Stimulated activated CD4-positive, alpha-beta T cell treated with anti-CD3 and anti-CD28 coated beads, Interleukin-1b, Interleukin-23, amount 100 ng/mL, for 4 hours (primary cell): ENCODE data around the gene NEK4.
"Not testable (repeated sequence)": the region's sequence is repeated elsewhere in the genome, so short reads cannot be mapped to it uniquely, and the experiment has no call there.

Experiments used
- DNase-seq, 2 donors: peaks; one replicate each; pipeline ENCODE4 v3.0.0-alpha.2; 2020; ENCODE audit warnings: low read depth in 2 of 2

Gene NEK4

GRCh38 chr3:52696830-52697631, 73.7 kb downstream of the NEK4 start:
- no peak for DNase-seq

DNA sequence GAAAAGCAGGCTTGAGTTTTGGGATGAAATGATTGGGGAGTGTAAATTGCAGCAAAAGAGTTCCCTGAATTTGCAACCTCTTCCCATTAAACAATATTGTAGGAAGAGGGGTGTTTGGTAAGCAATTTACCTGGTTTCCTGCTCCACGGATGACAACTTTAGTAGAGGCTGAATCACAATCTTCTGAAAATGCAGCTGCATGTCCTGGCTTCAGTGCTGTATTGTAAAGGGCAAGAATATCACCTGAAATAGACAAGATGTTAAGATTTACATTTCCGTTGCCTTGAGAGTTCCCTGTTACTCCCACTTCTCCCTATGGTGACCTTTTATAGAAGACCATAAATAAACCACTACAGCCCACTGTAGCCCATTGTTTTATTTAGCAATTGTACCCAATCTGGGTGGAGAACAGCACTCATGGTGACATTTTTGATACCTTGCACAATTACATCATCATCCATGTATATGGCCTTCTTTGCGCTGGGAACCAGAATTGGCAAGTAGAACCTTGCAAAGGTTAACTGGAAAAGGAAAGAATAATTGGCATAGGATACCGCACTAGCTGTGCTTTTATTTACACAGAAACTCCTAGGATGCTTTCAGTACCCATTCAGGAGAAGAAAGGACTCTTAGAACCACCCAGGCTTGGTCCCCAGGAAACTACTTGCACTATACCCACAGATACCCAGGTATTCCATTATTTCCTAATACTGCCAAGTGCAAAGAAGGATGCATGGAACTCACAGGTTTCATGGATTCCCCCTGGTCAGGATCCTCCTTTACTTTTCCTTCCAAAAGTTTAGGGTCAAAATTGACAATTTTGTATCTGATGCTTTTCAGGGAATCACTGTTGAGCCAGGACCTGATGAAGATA, 74.7 kb downstream of the NEK4 start:
- DNase-seq: no peak

GRCh38 chr3:52694528-52695189, 76.1 kb downstream of the NEK4 start:
- no peak for DNase-seq

GRCh38 chr3:52693071-52693470, 77.7 kb downstream of the NEK4 start:
- DNase-seq: no peak

GRCh38 chr3:52690560-52690959, 80.2 kb downstream of the NEK4 start:
- no peak for DNase-seq

DNA sequence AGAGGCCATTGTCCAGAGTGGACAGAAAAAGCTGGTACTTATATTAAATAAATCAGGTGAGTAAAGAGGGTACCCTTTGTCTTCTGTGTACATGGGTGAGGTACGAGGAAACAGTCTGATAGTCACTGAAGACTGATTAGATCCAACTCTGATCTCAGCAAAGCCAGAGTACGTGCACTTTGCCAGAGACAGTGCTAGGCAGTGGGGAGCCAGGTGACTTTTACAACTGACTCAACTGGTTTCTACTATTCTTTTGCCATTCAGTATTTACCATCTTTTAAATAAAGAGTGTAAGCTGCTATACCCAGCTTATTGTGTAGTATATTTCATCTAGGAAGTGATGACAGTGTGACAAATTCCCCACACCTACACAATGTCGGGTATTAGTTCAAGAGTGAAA, 81.6 kb downstream of the NEK4 start:
- no peak for DNase-seq

DNA sequence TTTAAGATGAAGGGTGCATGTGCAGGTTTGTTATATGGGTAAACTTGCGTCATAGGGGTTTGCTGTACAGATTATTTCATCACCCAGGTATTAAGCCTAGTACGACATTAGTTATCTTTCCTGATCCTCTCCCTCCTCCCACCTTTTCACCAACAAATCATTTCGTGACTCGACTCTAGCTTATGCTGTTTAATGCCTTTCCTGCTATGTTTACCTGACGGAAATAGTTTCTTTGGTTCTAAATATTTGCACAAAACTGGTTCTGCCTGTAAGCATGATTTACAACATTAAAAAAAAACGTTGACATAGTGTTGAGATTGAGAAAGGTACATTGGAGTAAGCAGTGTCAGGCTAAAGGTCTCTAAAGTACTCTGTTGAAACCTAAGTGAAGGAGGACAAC, 82.5 kb downstream of the NEK4 start:
- no peak for DNase-seq

- DNase-seq: peak; percentile 86 to 87
Observed at GRCh38 chr3:52685709-52686691, 84.7 kb downstream of the NEK4 start, which contains the start of the genes GNL3 and PBRM1. TSS of gene GNL3 (plus strand) at chr3:52686032. CDS start at chr3:52686093, 61 bp downstream. TSS of gene PBRM1 (minus strand) at chr3:52685913.

GRCh38 chr3:52685285-52685708, 85.4 kb downstream of the NEK4 start:
- DNase-seq: peak; percentile 44 to 74

GRCh38 chr3:52684184-52684583, 86.6 kb downstream of the NEK4 start:
- no peak for DNase-seq

- DNase-seq: no peak
Observed at GRCh38 chr3:52683611-52684010, 87.1 kb downstream of the NEK4 start.

GRCh38 chr3:52682016-52682415, 88.7 kb downstream of the NEK4 start:
- DNase-seq: no peak

GRCh38 chr3:52681596-52681995, 89.1 kb downstream of the NEK4 start:
- DNase-seq: no peak

- DNase-seq: no peak
Observed at GRCh38 chr3:52679811-52680210, 90.9 kb downstream of the NEK4 start.

- DNase-seq: no peak
Observed at GRCh38 chr3:52679199-52679538, 91.6 kb downstream of the NEK4 start.

DNA sequence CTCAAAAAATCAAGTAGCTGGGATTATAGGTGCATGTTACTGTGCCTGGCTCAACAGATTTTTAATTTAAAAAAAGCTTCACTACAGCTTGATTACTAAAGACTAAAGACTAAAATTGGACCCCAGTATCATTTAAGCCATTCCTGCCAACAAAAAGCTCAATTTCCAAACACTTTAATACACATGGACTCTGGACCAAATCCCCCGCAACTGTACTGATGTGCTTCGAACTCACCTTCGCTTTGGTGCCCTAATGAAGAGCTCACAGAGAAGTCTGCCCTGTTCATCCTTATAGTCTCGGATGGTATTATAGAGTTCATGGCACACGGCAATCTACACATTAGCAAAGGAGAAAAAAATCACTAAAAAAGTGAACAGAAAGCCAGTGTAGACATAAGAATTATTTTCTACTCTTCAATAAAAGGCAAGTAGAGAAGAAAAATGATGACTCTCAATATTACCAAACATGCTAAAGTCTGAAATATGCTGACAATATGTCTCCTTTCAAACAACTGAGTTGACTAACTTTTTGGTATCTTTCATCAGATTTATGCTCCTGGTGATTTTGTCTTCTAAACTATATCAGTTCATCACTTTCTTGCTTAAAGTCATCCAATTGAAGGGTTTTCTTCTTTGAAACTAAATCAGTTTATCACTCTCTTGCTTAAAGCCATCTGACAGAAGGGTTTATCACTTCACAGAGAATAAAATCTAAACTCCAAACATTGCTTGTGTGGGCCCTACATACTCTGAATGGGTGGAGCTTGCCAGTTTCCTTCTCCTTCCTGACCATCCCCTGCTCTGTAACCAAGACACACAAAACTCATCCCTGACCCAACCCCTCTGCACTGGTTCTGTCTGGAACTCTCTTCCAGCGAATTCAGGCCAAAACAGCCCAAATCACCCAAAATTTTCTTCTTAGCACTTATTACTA, 92.2 kb downstream of the NEK4 start:
- DNase-seq: no peak

GRCh38 chr3:52676201-52676600, 94.5 kb downstream of the NEK4 start:
- DNase-seq: not testable (repeated sequence)

- DNase-seq: no peak
Observed at GRCh38 chr3:52671676-52672075, 99.1 kb downstream of the NEK4 start.

DNA sequence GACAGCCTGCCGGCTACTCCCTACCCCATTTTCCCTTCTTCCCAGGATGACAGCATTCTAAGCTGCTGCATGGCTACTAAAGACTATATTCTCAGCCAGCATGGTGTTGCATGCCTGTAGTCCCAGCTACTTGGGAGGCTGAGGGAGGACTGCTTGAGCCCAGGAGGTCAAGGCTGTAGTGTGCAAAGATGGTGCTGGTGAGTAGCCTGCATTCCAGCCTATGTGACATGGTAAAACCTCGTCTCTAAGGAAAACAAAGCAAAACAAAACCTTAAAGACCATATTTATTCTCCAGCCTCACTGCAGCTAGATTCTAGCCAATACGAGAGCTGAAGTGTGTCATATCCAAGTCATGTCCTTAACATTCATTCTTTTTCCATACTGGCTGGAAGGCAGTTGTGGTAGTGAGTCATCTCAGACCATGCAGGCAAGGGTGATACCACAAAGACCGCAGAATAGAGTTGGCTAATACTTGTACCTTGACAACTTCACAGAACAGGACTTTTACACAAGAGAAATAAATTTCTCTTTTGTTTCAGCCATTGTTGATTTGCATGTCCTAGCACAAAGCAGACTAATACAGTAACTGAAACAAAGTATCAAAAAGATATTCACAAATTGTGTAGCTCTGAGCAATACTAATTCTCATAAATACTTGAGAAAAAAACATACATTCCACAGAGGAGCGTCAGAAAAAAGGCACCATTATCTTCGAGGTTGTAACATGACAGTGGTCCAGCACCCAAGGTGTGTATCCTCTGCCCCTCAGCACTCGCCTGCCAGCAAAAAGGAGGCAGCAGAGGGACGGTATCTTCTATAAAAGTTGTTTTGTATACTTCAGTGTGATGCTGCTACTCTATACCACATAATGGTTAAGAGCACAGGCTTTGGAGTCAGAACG, 99.9 kb downstream of the NEK4 start:
- DNase-seq: no peak
